Epithelial cell of proximal tubule (primary cell): ENCODE measurements around the gene KCNQ1. TPM values are rescaled to one million over a fixed set of nuclear protein-coding genes. Genes with fewer than 3 reads are reported as not detected.

Experiments used
- DNase-seq: peaks from one replicate; pipeline ENCODE4 v3.0.0-alpha.2; 2011; ENCODE audit warnings: low read depth
- H3K4me3 ChIP-seq: 2 replicates; pipeline ENCODE4 v1.5.1; 2011; ENCODE audit warnings: low read depth, mild to moderate bottlenecking, low read length
- CTCF ChIP-seq: conservative IDR thresholded peaks from 2 replicates; pipeline ENCODE4 v1.5.1; 2012; ENCODE audit warnings: low read depth, mild to moderate bottlenecking, low read length
- total RNA-seq: library from RNA; depleted of rRNA; stranded (reverse); fragments of >200 nt; gene quantifications from 2 replicates; pipeline ENCODE4 v1.2.3, GENCODE V29; 2015

Gene KCNQ1
- total RNA-seq, 1 donor from 2014 or later, result 0.46 TPM

GRCh38 chr11:2772544-2773031 lies 327.8 kb downstream of the KCNQ1 start:
- no peak for DNase-seq
- TF ChIP-seq CTCF, result no peak
- no peak overlapping the region for H3K4me3 ChIP-seq

GRCh38 chr11:2774173-2775082 lies 329.6 kb downstream of the KCNQ1 start:
- no peak for TF ChIP-seq CTCF
- H3K4me3 ChIP-seq, result no peak overlapping the region
- no peak for DNase-seq

GRCh38 chr11:2775083-2775625 lies 330.3 kb downstream of the KCNQ1 start:
- no peak overlapping the region for H3K4me3 ChIP-seq
- no peak for DNase-seq
- no peak for TF ChIP-seq CTCF

GRCh38 chr11:2775626-2776350 lies 331.0 kb downstream of the KCNQ1 start:
- no peak for TF ChIP-seq CTCF
- no peak for DNase-seq
- H3K4me3 ChIP-seq, result no peak overlapping the region

- no peak overlapping the region for H3K4me3 ChIP-seq
- DNase-seq, result no peak
- no peak for TF ChIP-seq CTCF
These were observed 331.7 kb downstream of the KCNQ1 start for GRCh38 chr11:2776351-2777061.

- no peak for DNase-seq
- TF ChIP-seq CTCF, result no peak
- no peak overlapping the region for H3K4me3 ChIP-seq
These were observed 332.6 kb downstream of the KCNQ1 start for GRCh38 chr11:2777386-2777785.
